B cell (primary cell): ENCODE measurements around the gene NAB2.

Source experiments
- EZH2 ChIP-seq: IDR thresholded peaks from 2 replicates; pipeline ENCODE4 v1.6.1; 2012; ENCODE audit warnings: borderline replicate concordance, low read depth, mild to moderate bottlenecking, moderate library complexity, low read length; ENCODE audit not compliant: insufficient read depth, poor library complexity, severe bottlenecking
- TF ChIP-seq, protein P1 (sequence below): fragments of 200-600 bp; IDR thresholded peaks from one replicate; pipeline ENCODE4 v1.8.0; 2022; ENCODE audit warnings: antibody characterized with exemption, mild to moderate bottlenecking

DNA sequence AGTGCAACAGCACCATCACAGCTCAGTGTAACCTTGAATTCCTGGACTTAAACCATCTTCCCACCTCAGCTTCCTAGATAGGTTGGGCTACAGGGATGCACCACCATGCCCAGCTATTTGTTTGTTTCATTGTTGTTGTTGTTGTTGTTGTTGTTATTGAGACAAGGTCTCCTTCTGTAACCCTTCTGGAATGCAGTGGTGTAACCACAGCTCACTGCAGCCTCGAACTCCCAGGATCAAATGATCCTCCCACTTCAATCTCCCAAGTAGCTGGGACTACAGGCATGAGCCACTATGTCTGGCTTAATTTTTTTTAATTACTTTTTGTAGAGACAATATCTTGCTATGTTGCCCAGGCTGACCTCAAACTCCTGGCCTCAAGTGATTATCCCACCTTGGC, 9.1 kb upstream of the NAB2 start:
- TF ChIP-seq, protein P1, sequence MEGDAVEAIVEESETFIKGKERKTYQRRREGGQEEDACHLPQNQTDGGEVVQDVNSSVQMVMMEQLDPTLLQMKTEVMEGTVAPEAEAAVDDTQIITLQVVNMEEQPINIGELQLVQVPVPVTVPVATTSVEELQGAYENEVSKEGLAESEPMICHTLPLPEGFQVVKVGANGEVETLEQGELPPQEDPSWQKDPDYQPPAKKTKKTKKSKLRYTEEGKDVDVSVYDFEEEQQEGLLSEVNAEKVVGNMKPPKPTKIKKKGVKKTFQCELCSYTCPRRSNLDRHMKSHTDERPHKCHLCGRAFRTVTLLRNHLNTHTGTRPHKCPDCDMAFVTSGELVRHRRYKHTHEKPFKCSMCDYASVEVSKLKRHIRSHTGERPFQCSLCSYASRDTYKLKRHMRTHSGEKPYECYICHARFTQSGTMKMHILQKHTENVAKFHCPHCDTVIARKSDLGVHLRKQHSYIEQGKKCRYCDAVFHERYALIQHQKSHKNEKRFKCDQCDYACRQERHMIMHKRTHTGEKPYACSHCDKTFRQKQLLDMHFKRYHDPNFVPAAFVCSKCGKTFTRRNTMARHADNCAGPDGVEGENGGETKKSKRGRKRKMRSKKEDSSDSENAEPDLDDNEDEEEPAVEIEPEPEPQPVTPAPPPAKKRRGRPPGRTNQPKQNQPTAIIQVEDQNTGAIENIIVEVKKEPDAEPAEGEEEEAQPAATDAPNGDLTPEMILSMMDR, result no peak
- no peak for TF ChIP-seq EZH2
